Activated CD8-positive, alpha-beta T cell treated with anti-CD3 and anti-CD28 coated beads, Interleukin-2, amount 10 ng/mL, durations not matched to agents 7 days and 5 days (primary cell): ENCODE data around the gene CTCF. TPM values are rescaled to one million over a fixed set of nuclear protein-coding genes. Genes with fewer than 3 reads are reported as not detected.

Experiments used
- ATAC-seq: fragments of 150-1000 bp; cut with Tn5 transposase; one replicate; pipeline ENCODE4 v1.10.0; 2021; ENCODE audit warnings: moderate library complexity
- CTCF ChIA-PET: fragments of 350-600 bp; sonication (Branson Sonifier 250); formaldehyde crosslinking; loops from one replicate; lab custom pipeline; 2021; ENCODE audit warnings: antibody characterized with exemption; lab: Charles Lee
- POLR2A ChIA-PET: fragments of 350-600 bp; sonication (Branson Sonifier 250); formaldehyde crosslinking; loops from one replicate; lab custom pipeline; 2021; ENCODE audit warnings: antibody characterized with exemption; lab: Charles Lee
- DNase-seq: peaks from one replicate; pipeline ENCODE4 v3.0.0-alpha.2; 2020
- H3K27ac Mint-ChIP-seq: one replicate; pipeline ENCODE4 v1.8.0; 2021; ENCODE audit warnings: mild to moderate bottlenecking, mixed read lengths
- H3K27me3 Mint-ChIP-seq: one replicate; pipeline ENCODE4 v1.8.0; 2021; ENCODE audit warnings: low read depth, mixed read lengths
- H3K36me3 Mint-ChIP-seq: one replicate; pipeline ENCODE4 v1.8.0; 2021; ENCODE audit warnings: low read depth, mixed read lengths
- H3K4me1 Mint-ChIP-seq: one replicate; pipeline ENCODE4 v1.8.0; 2021; ENCODE audit warnings: low read depth, mixed read lengths
- H3K4me3 Mint-ChIP-seq: one replicate; pipeline ENCODE4 v1.8.0; 2021; ENCODE audit warnings: mild to moderate bottlenecking, mixed read lengths
- H3K9me3 Mint-ChIP-seq: one replicate; pipeline ENCODE4 v1.8.0; 2022; ENCODE audit warnings: mixed read lengths; ENCODE audit not compliant: insufficient read depth
- total RNA-seq, 2 experiments: library from RNA; stranded (reverse); gene quantifications; one replicate each; pipeline ENCODE4 v1.2.3, GENCODE V29; 2021

The CTCF gene
- total RNA-seq, 2 experiments from 2014 or later = 77.4 to 79.8 TPM

DNA sequence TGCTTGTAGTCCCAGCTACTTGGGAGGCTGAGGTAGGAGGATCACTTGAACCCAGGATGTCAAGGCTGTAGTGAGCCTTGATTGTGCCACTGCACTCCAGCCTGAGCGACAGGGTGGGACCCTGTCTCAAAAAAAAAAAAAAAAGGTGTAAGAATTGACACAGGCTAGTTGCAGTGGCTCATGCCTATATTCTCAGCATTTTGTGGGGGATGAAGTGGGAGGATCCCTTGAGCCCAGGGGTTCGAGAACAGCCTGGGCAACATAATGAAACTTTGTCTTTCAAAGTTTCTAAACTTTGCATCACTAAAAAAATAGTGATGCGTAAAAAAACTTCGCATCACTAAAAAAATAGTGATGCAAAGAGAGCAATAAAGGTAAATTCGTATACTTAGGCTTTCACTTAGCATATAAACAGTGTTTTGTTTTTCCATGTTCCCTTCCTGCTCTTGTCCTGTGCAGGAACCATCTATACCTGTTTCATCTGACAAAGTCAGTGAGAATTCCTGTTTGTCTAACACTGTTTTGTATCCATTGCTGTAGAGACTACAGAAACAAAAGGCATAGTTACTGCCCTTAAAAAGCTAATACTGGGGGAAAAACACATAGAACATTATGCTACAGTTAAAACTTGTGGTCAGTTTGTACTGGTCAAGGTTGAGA lies 32.1 kb downstream of the CTCF start:
- ATAC-seq = no peak
- POLR2A ChIA-PET = no interaction called here
- peaks cover 21% of the 10 kb centered on the region for H3K4me1 Mint-ChIP-seq
- H3K27ac Mint-ChIP-seq = peak overlapping the region; percentile 68
- CTCF ChIA-PET = interaction anchor here (0.8 to 2.5 kb wide), 7 partner anchors 9 to 74 kb away, joined by 3 to 15 read pairs (median 4); no protein-coding TSS in a partner anchor
- H3K4me3 Mint-ChIP-seq = no peak overlapping the region
- H3K9me3 Mint-ChIP-seq = no peaks in the 10 kb centered on the region
- H3K36me3 Mint-ChIP-seq = peaks cover 22% of the 10 kb centered on the region
- no peaks in the 10 kb centered on the region for H3K27me3 Mint-ChIP-seq
- no peak for DNase-seq

DNA sequence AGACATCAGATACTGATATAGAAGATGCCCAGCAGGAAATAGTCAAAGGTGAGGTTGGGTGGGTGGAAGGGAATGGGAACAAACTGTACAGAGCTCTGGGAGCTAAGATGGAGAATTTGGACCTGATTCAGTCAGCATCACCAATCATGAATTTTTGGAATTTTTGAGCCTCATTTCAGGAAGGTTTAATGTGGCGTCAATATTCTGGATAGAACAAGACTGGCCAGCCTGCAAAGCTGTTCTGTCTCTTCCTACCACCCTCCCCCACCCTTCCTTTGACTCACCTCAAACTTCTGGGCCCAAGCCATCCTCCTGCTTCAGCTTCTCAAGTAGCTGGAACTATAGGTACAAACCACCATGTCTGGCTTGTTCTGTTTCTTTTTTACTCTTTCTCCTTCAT lies 32.6 kb downstream of the CTCF start:
- Mint-ChIP-seq H3K4me1 (peaks cover 25% of the 10 kb centered on the region), H3K4me3 (no peak overlapping the region), H3K36me3 (peaks cover 18% of the 10 kb centered on the region), H3K27me3 (no peaks in the 10 kb centered on the region), H3K27ac (peak overlapping the region; percentile 5), H3K9me3 (no peaks in the 10 kb centered on the region)
- POLR2A ChIA-PET = interaction anchor here (0.6 kb wide), 1 partner anchor 1745 kb away, joined by 3 read pairs; no protein-coding TSS in a partner anchor
- ATAC-seq (no peak), DNase-seq (no peak)
- CTCF ChIA-PET = interaction anchor here (0.8 to 2.5 kb wide), 6 partner anchors 10 to 74 kb away, joined by 3 to 15 read pairs (median 4); no protein-coding TSS in a partner anchor

DNA sequence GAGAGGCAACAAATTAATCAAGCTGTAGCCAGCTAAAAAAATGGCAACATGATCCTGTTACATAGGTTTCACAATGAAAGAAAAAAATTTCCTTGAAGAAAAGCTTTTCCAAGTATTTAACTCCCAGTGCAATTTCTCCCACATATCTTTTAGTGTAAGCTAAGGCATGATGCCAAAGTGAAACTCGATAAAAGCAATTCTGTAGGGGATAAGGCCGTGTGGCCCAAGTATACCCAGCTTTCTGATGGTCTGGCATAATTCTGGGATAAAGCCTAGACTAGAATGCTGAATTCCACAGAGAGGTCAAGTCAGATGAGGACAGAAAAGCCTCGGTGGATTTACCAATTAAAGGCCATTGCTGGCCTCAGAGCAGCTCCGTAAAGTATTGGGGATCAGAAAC lies 36.2 kb downstream of the CTCF start:
- no peak for DNase-seq
- H3K27ac Mint-ChIP-seq = no peak overlapping the region

DNA sequence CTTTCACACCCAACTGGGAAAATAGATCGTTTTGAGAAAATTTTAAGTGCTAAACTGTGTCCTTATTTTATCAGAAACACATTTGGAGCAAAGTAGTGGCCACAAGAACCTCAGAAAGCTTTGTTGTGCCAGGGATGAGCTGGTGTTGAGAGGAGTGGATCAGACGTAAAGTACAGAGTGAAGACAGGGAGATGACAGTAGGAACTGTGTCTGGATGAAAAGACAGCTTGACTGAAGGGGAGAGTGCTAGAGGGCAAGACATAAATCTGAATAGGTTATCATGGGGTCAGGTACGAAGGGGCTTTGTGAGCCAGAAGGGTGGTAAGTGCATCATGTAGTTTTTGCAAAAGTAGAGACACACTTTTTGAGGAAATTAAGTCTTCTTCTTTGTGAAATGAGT lies 43.3 kb downstream of the CTCF start:
- Mint-ChIP-seq H3K27ac (no peak overlapping the region), H3K36me3 (peaks cover 6% of the 10 kb centered on the region), H3K4me1 (no peaks in the 10 kb centered on the region)

More for the DNA sequence above, 36.2 kb downstream of the CTCF start:
- CTCF ChIA-PET = interaction anchor here (2.4 kb wide), 2 partner anchors 51 to 77 kb away, joined by 6 to 9 read pairs; no protein-coding TSS in a partner anchor
- ATAC-seq = no peak
- Mint-ChIP-seq H3K9me3 (no peaks in the 10 kb centered on the region), H3K27me3 (no peaks in the 10 kb centered on the region), H3K36me3 (peaks cover 10% of the 10 kb centered on the region), H3K4me1 (peaks cover 21% of the 10 kb centered on the region), H3K4me3 (no peak overlapping the region)
- POLR2A ChIA-PET = interaction anchor here (1.2 kb wide), 1 partner anchor 36 kb away, joined by 5 read pairs; the partner anchor contains the start of gene CTCF

DNA sequence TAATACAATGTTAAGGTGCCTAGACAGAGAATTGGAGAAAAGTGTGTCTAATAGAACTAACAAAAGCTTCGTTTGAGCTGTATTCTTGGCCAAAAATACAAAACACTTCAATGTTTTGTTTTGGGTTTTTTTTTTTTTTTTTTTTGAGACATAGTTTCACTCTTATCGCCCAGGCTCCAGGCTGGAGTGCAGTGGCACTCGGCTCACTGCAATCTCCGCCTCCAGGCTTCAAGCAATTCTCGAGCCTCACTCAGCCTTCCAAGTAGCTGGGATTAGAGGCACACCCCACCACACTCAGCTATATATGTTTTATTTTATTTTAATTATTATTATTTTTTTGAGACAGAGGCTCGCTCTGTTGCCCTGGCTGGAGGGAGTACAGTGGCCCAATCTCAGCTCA lies 44.3 kb downstream of the CTCF start:
- ChIA-PET CTCF (interaction anchor here (0.8 to 1.2 kb wide), 2 partner anchors 13 to 86 kb away, joined by 3 to 4 read pairs; no protein-coding TSS in a partner anchor), POLR2A (no interaction called here)
- peaks cover 16% of the 10 kb centered on the region for H3K36me3 Mint-ChIP-seq
- H3K4me1 Mint-ChIP-seq = no peaks in the 10 kb centered on the region
- H3K27me3 Mint-ChIP-seq = no peaks in the 10 kb centered on the region
- no peaks in the 10 kb centered on the region for H3K9me3 Mint-ChIP-seq
- DNase-seq (no peak), ATAC-seq (no peak)
- no peak overlapping the region for H3K27ac Mint-ChIP-seq
- H3K4me3 Mint-ChIP-seq = no peak overlapping the region

More for the DNA sequence above, 43.3 kb downstream of the CTCF start:
- Mint-ChIP-seq H3K27me3 (no peaks in the 10 kb centered on the region), H3K9me3 (no peaks in the 10 kb centered on the region), H3K4me3 (no peak overlapping the region)
- ChIA-PET CTCF (interaction anchor here (1.5 kb wide), 1 partner anchor 14 kb away, joined by 4 read pairs; no protein-coding TSS in a partner anchor), POLR2A (no interaction called here)
- ATAC-seq (no peak), DNase-seq (no peak)

DNA sequence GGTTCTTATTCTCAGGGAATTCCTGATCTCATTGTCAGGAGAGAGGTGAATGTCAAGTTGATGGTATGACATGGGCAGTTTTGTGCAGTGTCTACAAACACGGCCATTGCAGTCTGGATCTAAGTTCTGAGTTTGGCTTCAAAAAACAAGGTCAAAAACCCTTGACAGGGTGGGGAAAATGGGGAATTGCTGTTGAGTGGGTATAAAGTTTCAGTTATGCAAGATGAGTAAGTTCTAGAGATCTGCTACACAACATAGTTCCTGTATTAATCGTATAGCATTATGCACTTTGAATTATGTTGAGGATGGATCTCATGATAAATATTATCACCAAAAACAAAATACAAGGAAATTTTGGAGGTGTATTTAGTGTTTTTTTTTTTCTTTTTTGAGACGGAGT lies 46.0 kb downstream of the CTCF start:
- no peak overlapping the region for H3K4me3 Mint-ChIP-seq
- no peaks in the 10 kb centered on the region for H3K27me3 Mint-ChIP-seq
- H3K9me3 Mint-ChIP-seq = no peaks in the 10 kb centered on the region
- H3K4me1 Mint-ChIP-seq = no peaks in the 10 kb centered on the region
- no peak overlapping the region for H3K27ac Mint-ChIP-seq
- no peak for ATAC-seq
- ChIA-PET CTCF (no interaction called here), POLR2A (no interaction called here)
- H3K36me3 Mint-ChIP-seq = peaks cover 23% of the 10 kb centered on the region
- DNase-seq = no peak

DNA sequence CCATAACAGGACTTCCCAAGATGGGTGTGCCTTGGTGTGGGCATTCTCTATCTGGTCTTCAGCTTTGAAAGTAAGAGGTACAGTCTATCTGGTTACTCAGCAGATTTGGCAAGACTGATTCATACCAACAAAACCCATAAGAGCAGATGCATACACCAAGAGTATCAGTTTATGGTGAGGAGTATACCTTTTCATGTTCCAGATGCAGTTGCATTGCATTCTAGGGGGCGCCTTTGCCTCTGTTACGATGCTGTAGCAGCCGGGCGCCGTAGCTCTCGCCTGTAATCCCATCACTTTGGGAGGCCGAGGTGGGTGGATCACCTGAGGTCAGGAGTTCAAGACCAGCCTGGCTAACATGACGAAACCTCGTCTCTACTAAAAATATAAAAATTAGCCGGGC lies 51.5 kb downstream of the CTCF start:
- DNase-seq (peak; percentile 24), ATAC-seq (no peak)
- H3K36me3 Mint-ChIP-seq = peaks cover 48% of the 10 kb centered on the region
- H3K27ac Mint-ChIP-seq = no peak overlapping the region
- H3K4me3 Mint-ChIP-seq = no peak overlapping the region
- H3K27me3 Mint-ChIP-seq = no peaks in the 10 kb centered on the region
- no peaks in the 10 kb centered on the region for H3K4me1 Mint-ChIP-seq
- CTCF ChIA-PET = interaction anchor here (0.8 to 1.5 kb wide), 7 partner anchors 10 to 93 kb away, joined by 3 to 7 read pairs (median 3); no protein-coding TSS in a partner anchor
- H3K9me3 Mint-ChIP-seq = no peaks in the 10 kb centered on the region
- POLR2A ChIA-PET = interaction anchor here (0.6 kb wide), 1 partner anchor 123 kb away, joined by 4 read pairs; no protein-coding TSS in a partner anchor

DNA sequence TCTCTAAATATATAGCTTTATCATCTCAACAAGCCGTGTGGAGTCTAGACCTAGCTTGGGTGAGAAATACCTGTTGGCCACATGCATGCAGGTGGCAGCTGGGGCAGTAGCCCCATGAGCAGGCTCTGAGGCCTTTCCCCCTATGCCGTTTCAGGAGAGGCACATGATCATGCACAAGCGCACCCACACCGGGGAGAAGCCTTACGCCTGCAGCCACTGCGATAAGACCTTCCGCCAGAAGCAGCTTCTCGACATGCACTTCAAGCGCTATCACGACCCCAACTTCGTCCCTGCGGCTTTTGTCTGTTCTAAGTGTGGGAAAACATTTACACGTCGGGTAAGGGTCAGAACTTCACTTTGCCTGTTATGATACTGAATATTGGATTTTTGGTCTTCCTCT lies 65.9 kb downstream of the CTCF start:
- ATAC-seq = no peak
- no peaks in the 10 kb centered on the region for H3K4me1 Mint-ChIP-seq
- no peak for DNase-seq
- H3K4me3 Mint-ChIP-seq = no peak overlapping the region
- peaks cover 57% of the 10 kb centered on the region for H3K36me3 Mint-ChIP-seq
- H3K27ac Mint-ChIP-seq = peak overlapping the region; percentile 36
- H3K27me3 Mint-ChIP-seq = no peaks in the 10 kb centered on the region
- POLR2A ChIA-PET = no interaction called here
- H3K9me3 Mint-ChIP-seq = no peaks in the 10 kb centered on the region
- CTCF ChIA-PET = interaction anchor here (0.7 to 3.6 kb wide), 3 partner anchors 13 to 81 kb away, joined by 3 to 13 read pairs (median 3); partner anchors contain the start of gene CARMIL2

DNA sequence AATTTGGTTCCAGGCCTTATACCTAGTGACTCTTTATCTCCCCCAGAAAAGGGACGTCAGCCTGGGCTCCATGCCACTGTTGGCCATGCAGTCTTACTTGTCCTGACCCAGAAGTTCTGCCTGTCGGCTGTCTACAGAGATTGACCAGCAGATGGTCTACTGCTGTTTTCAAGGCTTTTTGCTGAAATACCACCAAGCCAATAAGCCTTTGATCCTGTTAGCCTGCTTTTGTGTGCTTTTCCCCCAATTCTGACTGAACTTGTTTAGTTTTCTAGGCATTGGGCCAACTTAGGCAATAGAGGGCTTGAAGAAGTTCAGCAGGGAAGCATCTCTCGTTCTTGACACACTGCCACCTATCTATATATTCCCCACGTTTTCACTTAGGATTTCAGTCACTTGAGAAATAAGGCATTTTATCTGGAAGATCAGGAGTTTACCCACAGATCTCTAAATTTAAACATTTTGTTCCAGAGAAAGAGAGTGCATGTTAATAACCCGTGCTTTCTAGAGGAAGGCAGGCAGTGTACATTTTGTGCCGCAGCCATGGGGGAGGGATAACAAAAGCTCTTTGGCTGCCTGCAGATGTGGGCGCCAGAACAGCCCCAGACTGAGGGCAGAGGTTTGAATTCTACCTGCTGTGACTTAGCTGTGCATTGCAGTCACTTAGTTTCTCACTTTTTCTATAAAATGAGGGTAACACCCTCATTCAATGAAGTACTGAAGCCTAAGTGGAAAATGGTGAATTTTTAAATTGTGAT lies 70.3 kb downstream of the CTCF start:
- H3K27me3 Mint-ChIP-seq = no peaks in the 10 kb centered on the region
- DNase-seq (no peak), ATAC-seq (no peak)
- no peak overlapping the region for H3K27ac Mint-ChIP-seq
- ChIA-PET POLR2A (interaction anchor here (1.4 kb wide), 1 partner anchor 12 kb away, joined by 3 read pairs; the partner anchor contains the start of gene CARMIL2), CTCF (interaction anchor here (1.4 to 4.9 kb wide), 4 partner anchors 12 to 184 kb away, joined by 4 to 29 read pairs (median 14); partner anchors contain the start of gene CARMIL2)
- no peaks in the 10 kb centered on the region for H3K9me3 Mint-ChIP-seq
- H3K4me3 Mint-ChIP-seq = no peak overlapping the region
- peaks cover 50% of the 10 kb centered on the region for H3K36me3 Mint-ChIP-seq
- H3K4me1 Mint-ChIP-seq = no peaks in the 10 kb centered on the region

DNA sequence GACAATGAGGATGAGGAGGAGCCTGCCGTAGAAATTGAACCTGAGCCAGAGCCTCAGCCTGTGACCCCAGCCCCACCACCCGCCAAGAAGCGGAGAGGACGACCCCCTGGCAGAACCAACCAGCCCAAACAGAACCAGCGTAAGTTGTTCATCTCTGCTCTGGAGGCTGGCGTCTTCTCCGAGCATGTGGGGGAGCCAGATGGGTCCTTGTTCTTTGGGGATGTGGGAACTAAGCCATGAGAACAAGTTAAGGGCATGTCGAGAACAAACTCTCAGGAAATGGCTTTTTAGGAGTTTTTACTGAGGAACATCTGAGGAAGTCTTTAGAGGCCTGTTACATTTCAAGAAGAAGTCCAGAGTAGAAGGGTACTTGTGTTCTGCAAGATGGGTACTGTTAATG lies 74.4 kb downstream of the CTCF start:
- ATAC-seq = no peak
- Mint-ChIP-seq H3K4me1 (no peaks in the 10 kb centered on the region), H3K9me3 (no peaks in the 10 kb centered on the region), H3K27ac (no peak overlapping the region), H3K27me3 (no peaks in the 10 kb centered on the region), H3K4me3 (no peak overlapping the region), H3K36me3 (peaks cover 46% of the 10 kb centered on the region)
- DNase-seq = no peak
- ChIA-PET CTCF (no interaction called here), POLR2A (no interaction called here)

DNA sequence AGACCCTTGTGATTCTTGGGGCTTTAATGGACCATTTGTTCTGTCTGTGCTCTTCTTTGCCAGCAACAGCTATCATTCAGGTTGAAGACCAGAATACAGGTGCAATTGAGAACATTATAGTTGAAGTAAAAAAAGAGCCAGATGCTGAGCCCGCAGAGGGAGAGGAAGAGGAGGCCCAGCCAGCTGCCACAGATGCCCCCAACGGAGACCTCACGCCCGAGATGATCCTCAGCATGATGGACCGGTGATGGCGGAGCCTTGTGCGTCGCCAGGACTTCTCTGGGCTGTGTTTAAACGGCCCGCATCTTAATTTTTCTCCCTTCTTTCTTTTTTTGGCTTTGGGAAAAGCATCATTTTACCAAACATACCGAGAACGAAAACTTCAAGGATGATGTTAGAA lies 75.3 kb downstream of the CTCF start:
- no peak for ATAC-seq
- Mint-ChIP-seq H3K27me3 (no peaks in the 10 kb centered on the region), H3K4me1 (no peaks in the 10 kb centered on the region), H3K36me3 (peaks cover 39% of the 10 kb centered on the region), H3K4me3 (no peak overlapping the region), H3K27ac (no peak overlapping the region), H3K9me3 (no peaks in the 10 kb centered on the region)
- no peak for DNase-seq
- ChIA-PET CTCF (interaction anchor here (10.1 kb wide), 1 partner anchor 92 kb away, joined by 245 read pairs; no protein-coding TSS in a partner anchor), POLR2A (no interaction called here)
